Measurements from ENCODE around the gene CST2.

- TF ChIP-seq CTCF (IDR thresholded peaks at IDR 0.05; ENCODE audit: insufficient read depth, low read length, poor library complexity, severe bottlenecking) (no peak), EZH2phosphoT487 (conservative IDR thresholded peaks at IDR 0.05; ENCODE audit: low read length) (no peak)
These were observed 31.6 kb upstream of the CST2 start for GRCh38 chr20:23857962-23858595.

Measured in SU-DHL-6 (cell line).